SK-N-MC (cell line): ENCODE data around the gene FAM114A1.

Source experiments
- EZH2 ChIP-seq: fragments of 200-600 bp; sonication (generic); IDR thresholded peaks from one replicate; pipeline ENCODE4 v1.6.1; 2017; ENCODE audit warnings: antibody characterized with exemption
- POLR2AphosphoS5 ChIP-seq: IDR thresholded peaks from 2 replicates; pipeline ENCODE4 v1.6.1; 2012; ENCODE audit warnings: mild to moderate bottlenecking, low read depth, low read length, borderline replicate concordance

DNA sequence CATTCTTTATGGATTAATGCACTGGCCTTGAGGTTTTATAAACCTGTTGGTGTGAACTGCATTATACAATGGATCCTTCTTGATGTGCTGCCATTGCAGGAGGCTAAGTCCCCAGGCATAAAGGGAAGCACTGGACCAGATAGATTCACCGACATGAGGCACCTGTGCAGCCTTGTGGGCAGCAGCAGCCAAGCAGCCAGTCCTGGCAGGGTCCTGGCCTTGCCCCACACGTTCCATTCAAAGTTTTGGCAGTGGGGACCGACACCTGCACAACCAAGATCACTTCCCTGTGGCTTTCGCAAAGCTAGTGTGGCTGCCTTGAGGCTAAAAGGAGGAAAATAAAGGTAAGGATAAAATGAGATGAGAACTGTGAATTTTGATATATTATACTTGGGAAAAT is 111.5 kb downstream of the FAM114A1 start:
- TF ChIP-seq POLR2AphosphoS5: no peak
- TF ChIP-seq EZH2: no peak
